LNCaP clone FGC (cell line): ENCODE data around the gene ATP11C.

ENCODE experiments used
- DNase-seq: peaks from one replicate; pipeline ENCODE4 v3.0.0-alpha.2; 2011; ENCODE audit warnings: low read depth
- H3K4me3 ChIP-seq: 2 replicates; pipeline ENCODE4 v1.5.1; 2011; ENCODE audit warnings: mild to moderate bottlenecking, low read depth, low read length, control low read depth
- CTCF ChIP-seq: IDR thresholded peaks from 2 replicates; pipeline ENCODE4 v1.5.1; 2012; ENCODE audit warnings: mild to moderate bottlenecking; ENCODE audit not compliant: control insufficient read depth, insufficient read depth; ENCODE audit errors: extremely low read depth

Gene ATP11C

GRCh38 chrX:139823806-139824205 lies 109.0 kb downstream of the ATP11C start:
- no peak for TF ChIP-seq CTCF
- DNase-seq = no peak
- no peak overlapping the region for H3K4me3 ChIP-seq

- DNase-seq = no peak
- no peak overlapping the region for H3K4me3 ChIP-seq
- no peak for TF ChIP-seq CTCF
These were observed 112.4 kb downstream of the ATP11C start for GRCh38 chrX:139820358-139820984.

GRCh38 chrX:139816204-139816603 lies 116.6 kb downstream of the ATP11C start:
- no peak overlapping the region for H3K4me3 ChIP-seq
- DNase-seq = no peak
- TF ChIP-seq CTCF = no peak

- TF ChIP-seq CTCF = no peak
- H3K4me3 ChIP-seq = no peak overlapping the region
These were observed 117.1 kb downstream of the ATP11C start for GRCh38 chrX:139815771-139816170.

GRCh38 chrX:139811942-139812629 lies 120.8 kb downstream of the ATP11C start:
- DNase-seq = no peak

More at GRCh38 chrX:139815771-139816170, 117.1 kb downstream of the ATP11C start:
- no peak for DNase-seq

GRCh38 chrX:139804482-139804881 lies 128.4 kb downstream of the ATP11C start:
- TF ChIP-seq CTCF = no peak
- H3K4me3 ChIP-seq = no peak overlapping the region
- no peak for DNase-seq

More at GRCh38 chrX:139811942-139812629, 120.8 kb downstream of the ATP11C start:
- H3K4me3 ChIP-seq = no peak overlapping the region
- no peak for TF ChIP-seq CTCF

- DNase-seq = no peak
- TF ChIP-seq CTCF = no peak
- no peak overlapping the region for H3K4me3 ChIP-seq
These were observed 129.6 kb downstream of the ATP11C start for GRCh38 chrX:139803224-139803623.
